GM19043 (cell line): Measurements from ENCODE around the gene MRPL40.
"Not testable (repeated sequence)": the region's sequence is repeated elsewhere in the genome, so short reads cannot be mapped to it uniquely, and the experiment has no call there.

Experiments
- ATAC-seq: cut with Tn5 transposase; IDR thresholded peaks from one replicate; pipeline ENCODE4 v1.9.1; 2021; ENCODE audit warnings: low read depth; ENCODE audit not compliant: unreplicated experiment

Gene MRPL40

DNA sequence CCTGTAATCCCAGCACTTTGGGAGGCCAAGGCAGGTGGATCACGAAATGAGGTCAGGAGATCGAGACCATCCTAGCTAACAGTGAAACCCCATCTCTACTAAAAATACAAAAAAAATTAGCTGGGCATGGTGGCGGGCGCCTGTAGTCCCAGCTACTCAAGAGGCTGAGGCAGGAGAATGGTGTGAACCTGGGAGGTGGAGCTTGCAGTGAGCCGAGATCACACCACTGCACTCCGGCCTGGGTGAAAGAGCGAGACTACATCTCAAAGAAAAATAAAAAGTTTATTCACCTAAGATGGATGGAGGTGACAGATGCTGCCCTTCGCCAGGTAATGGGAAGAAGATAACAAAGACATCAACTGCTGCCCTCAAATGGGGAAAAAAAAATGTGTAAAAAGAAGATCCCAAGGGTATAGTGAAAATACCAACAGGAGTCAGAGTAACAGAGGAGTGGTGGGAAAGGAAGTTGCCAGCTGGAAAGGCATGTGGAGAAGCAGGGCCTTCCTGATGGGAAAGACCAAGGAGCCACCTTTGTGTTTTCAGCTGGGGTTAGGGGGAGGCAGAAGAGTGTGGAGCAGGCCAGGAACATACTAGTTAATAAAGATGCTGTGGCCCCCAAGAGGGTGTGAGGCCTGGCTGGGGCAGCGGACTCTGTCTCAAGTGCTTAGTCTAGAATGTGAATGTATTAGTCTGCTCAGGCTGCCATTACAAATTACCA lies 4.3 kb downstream of the MRPL40 start:
- ATAC-seq, result not testable (repeated sequence)

DNA sequence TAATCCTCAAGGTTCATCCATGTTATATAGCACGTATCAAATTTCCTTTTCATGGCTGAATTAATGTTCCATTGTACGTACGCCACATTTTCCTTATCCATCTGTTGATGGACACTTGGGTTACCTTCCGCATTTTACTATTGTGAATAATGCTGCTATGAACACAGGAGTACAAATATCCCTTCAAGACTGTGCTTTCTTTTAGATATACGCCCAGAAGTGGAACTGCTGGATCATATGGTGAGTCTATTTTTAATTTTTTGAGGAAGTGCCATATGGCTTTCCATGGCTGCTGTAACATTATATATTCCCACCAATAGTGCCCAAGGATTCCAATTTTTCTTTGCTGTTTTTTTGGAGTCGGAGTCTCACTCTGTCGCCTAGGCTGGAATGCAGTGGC lies 6.0 kb downstream of the MRPL40 start:
- no peak for ATAC-seq

GRCh38 chr22:19440411-19441195 lies 8.3 kb downstream of the MRPL40 start:
- ATAC-seq, result no peak

DNA sequence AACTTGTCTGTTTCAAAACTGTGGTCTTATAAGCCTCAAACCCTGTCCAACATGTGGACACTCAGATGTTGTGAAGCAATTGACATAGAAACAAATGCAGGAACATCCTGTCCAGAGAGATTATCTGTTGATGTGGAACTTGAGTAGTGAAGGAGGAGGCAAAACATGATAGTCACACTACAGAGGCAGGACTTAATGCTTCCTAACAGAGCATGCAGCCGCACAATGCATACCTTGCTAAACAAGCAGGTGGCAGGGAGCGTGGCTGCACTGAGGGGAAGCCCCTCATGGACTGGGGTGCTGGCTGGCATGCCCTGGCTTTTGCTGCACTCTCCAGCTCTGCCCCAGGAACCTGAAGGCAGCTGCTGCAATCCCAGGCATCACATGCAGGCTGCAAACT lies 9.8 kb downstream of the MRPL40 start:
- no peak for ATAC-seq

GRCh38 chr22:19443544-19444211 lies 11.3 kb downstream of the MRPL40 start:
- ATAC-seq, result no peak

GRCh38 chr22:19445279-19445982 lies 13.1 kb downstream of the MRPL40 start:
- ATAC-seq, result not testable (repeated sequence)

GRCh38 chr22:19446603-19447329 lies 14.4 kb downstream of the MRPL40 start:
- ATAC-seq, result no peak

- ATAC-seq, result peak; percentile 82
Observed at GRCh38 chr22:19447330-19448075, 15.2 kb downstream of the MRPL40 start, which contains the start of gene C22orf39. Gene C22orf39 (minus strand): TSS chr22:19447711. CDS start chr22:19447688, 23 bp downstream.

DNA sequence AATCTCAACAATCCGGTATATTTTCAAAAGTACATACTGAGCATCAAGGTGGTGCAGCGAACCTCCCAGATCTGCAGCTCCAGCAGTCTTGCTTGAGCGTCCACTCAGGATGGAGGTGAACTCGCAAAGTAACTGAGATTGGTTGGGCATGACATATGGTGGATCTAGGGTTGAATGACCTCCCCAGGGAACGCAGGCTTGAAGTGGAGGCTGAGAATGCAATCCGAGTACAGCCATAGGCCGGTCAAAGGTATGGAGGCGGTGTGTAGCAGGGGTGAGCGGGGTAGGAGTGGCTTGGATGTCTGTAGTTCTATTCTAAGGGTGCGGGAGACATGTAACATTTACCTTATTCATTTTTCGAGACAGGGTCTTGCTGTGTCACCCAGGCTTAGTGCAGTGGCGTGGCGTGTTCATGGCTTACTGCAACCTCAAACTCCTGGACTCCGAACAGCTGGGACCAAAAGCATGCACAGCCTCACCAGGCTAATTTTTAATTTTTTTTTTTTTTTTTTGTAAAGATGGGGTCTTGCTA lies 15.8 kb downstream of the MRPL40 start:
- ATAC-seq, result no peak

DNA sequence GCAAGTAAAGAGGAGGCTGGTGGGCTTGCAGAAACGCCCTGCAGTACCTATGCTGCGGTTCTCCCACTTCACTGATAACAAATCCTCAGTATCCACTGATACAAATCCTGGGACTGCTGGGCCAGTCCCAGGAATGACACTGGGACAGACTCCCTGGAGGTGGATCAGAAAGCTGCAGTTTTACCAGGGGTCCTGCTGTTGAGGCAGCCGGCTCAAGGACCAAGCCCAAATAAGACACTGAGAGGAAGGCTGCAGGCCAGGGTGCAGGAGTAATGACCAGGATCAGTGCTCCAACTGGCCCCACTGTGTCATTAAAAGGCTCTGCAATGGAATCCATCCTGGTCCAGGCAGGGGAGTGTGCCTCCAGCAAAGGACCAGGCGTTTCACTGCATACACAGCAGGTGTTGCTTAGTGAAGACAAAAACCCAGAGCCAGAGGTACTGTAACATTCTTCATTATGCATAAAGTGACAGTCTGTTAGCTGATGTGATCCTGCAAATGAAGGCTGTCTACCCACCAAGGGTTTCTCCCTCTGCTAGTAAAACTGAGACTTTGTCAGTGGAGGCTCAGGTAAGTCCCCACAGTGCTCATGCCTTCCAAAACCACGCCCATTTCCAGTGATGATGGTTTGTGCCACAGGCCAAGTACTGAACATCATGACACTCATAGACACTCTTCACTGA lies 16.5 kb downstream of the MRPL40 start:
- ATAC-seq, result no peak

DNA sequence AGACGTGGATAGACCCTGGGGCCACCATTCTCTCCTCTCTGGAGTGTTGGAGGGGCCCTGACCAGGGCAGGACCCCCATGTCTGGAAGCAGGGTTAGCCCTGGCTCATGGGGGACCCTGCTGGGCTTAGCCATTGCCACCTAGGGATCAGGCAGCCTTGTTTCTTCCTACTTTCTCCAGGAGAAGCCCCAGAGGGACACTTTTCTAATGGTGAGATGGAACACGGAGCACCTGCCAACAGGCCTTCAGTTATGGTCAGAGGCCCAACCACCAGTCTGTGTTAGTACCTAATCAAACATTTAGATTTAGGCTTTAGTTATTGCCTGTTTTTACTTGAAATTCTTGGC lies 17.1 kb downstream of the MRPL40 start:
- ATAC-seq, result no peak

DNA sequence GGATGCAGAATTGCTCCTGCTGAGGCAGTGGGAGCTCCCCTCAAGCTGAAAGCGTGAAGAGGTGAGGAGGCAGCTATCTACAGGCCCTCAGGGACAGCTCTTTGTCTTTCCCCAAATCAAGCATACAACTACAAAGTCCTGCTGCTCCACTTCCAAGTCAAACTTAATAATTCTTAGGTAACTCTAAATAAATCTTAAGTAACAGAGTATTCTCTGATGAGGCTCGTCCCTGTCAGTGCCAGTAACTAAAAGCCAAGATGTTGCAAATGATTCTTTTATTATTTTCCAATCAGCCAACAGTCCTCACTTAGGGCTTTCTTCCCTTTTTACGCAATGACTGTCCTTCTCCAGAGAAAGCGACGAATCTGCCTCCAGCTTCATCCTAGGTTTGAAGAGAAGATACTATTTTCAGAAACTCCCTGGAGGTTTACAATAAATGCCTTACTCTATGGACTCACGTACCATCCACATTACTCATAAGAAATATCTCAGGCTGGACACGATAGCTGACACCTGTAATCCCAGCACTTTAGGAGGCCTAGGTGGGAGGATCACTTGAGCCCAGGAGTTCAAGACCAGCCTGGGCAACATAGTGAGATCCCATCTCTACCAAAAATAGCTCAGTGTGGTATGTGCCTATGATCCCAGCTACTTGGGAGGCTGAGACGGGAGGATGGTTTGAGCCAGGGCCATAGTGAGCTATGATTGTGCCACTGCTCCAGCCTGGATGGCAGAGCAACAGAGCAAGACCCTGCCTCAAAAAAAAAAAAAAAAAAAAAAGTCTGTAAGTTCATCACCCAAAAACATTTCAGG lies 18.2 kb downstream of the MRPL40 start:
- no peak for ATAC-seq

- no peak for ATAC-seq
Observed at GRCh38 chr22:19451570-19451969, 19.2 kb downstream of the MRPL40 start.

DNA sequence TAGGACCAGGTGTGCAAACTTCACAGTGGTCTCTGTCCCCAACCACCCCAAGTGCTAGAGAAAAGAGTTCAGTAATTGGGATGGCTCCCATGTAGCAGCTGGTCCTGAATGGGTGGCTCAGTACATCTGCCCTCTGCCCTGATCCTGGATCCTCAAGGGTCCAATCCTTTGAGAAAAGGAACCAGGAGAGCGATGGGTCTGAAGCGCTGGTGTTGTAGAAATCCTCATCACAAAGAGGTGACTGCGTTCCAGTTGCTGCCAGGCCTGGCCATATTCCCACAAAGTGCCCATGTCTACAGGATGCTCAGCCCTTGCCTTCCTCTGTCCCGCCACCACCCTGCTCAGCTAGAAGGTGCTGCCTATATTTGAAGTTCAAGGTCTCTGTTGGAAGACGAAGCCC lies 21.4 kb downstream of the MRPL40 start:
- no peak for ATAC-seq

DNA sequence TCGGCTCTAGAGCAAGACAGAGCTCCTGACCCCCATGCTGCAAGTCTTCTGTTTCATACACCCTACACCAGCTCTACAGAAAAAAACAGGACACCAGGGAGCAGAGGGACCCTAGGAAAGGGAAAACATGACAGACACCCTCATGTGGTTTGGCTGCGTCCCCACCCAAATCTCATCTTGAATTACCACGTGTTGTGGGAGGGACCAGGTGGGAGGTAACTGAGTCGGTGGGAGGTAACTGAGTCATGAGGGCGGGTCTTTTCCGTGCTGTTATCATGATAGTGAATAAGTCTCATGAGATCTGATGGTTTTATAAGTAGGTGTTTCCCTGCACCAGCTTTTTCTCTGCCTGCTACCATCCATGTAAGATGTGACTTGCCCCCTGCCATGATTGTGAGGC lies 21.8 kb downstream of the MRPL40 start:
- no peak for ATAC-seq

- ATAC-seq, result no peak
Observed at GRCh38 chr22:19455033-19455432, 22.7 kb downstream of the MRPL40 start.

GRCh38 chr22:19455585-19456370 lies 23.4 kb downstream of the MRPL40 start:
- ATAC-seq, result no peak
